B cell (primary cell): ENCODE measurements around the gene IRX4. TPM values are rescaled to one million over a fixed set of nuclear protein-coding genes. Genes with fewer than 3 reads are reported as not detected.

Source experiments
- ATAC-seq: fragments of 200-7000 bp; cut with Tn5 transposase; one replicate; pipeline ENCODE4 v1.10.0; 2021; ENCODE audit warnings: low read depth, mild to moderate bottlenecking, moderate number of reproducible peaks, moderate library complexity
- CTCF ChIA-PET: fragments of 350-600 bp; sonication (Branson Sonifier 250); formaldehyde crosslinking; loops from one replicate; lab custom pipeline; 2021; ENCODE audit warnings: antibody characterized with exemption, inconsistent platforms; lab: Charles Lee
- POLR2A ChIA-PET: fragments of 350-600 bp; sonication (Branson Sonifier 250); formaldehyde crosslinking; loops from one replicate; lab custom pipeline; 2021; ENCODE audit warnings: antibody characterized with exemption; lab: Charles Lee
- DNase-seq: peaks from one replicate; pipeline ENCODE4 v3.0.0; 2013
- H2AFZ ChIP-seq: 2 replicates; pipeline ENCODE4 v1.6.1; 2012; ENCODE audit warnings: mild to moderate bottlenecking, low read depth, low read length; ENCODE audit not compliant: insufficient read depth, poor library complexity, severe bottlenecking
- H3K27ac ChIP-seq, 2 donors: 1 replicate in 1 of 2; 2 replicates in 1 of 2; pipeline ENCODE4 v1.5.1; 2012 to 2013; ENCODE audit warnings: low read length in 2 of 2, mild to moderate bottlenecking in 2 of 2, moderate library complexity in 1 of 2
- H3K27me3 ChIP-seq, 4 experiments: fragments of 200-600 bp in 1 of 4; sonication (generic) in 1 of 4; replicated peaks in 1 of 4; 1 replicate in 2 of 4; 2 replicates in 2 of 4; pipeline versions ENCODE4 v1.6.1 to v1.7.0; 2013 to 2016; ENCODE audit warnings: low read length in 3 of 4, mild to moderate bottlenecking in 2 of 4, mixed read lengths in 1 of 4, moderate library complexity in 1 of 4; ENCODE audit not compliant: insufficient read depth in 4 of 4, control insufficient read depth in 3 of 4; ENCODE audit errors: control extremely low read depth in 1 of 4
- H3K36me3 ChIP-seq, 2 experiments: replicated peaks in 1 of 2; 1 replicate in 1 of 2; 2 replicates in 1 of 2; pipeline versions ENCODE4 v1.6.1 to v1.7.1; 2013; ENCODE audit warnings: low read length in 1 of 2; ENCODE audit not compliant: insufficient read depth in 2 of 2, control insufficient read depth in 1 of 2; ENCODE audit errors: control extremely low read depth in 1 of 2, extremely low read depth in 1 of 2
- H3K4me1 ChIP-seq, 2 donors: fragments of 200-600 bp in 1 of 2; sonication (generic) in 1 of 2; 1 replicate in 1 of 2; 2 replicates in 1 of 2; pipeline versions ENCODE4 v1.5.1 to v1.6.1; 2013 to 2017; ENCODE audit warnings: low read length in 2 of 2; ENCODE audit not compliant: control insufficient read depth in 2 of 2, insufficient read depth in 2 of 2
- H3K4me2 ChIP-seq: replicated peaks from 2 replicates; pipeline ENCODE3; 2012; ENCODE audit warnings: mild to moderate bottlenecking, low read depth, low read length; ENCODE audit not compliant: poor library complexity, severe bottlenecking
- H3K4me3 ChIP-seq, 5 experiments: fragments of 200-600 bp in 1 of 5; sonication (generic) in 1 of 5; 1 replicate in 3 of 5; 2 replicates in 2 of 5; pipeline versions ENCODE4 v1.5.1 to v1.7.0; 2011 to 2016; ENCODE audit warnings: low read length in 4 of 5, mild to moderate bottlenecking in 4 of 5, low read depth in 2 of 5, control low read depth in 1 of 5, moderate library complexity in 1 of 5; ENCODE audit not compliant: insufficient read depth in 1 of 5; ENCODE audit errors: control extremely low read depth in 1 of 5, extremely low read depth in 1 of 5
- H3K79me2 ChIP-seq: fragments of 200-600 bp; sonication (generic); one replicate; pipeline ENCODE4 v1.6.0; 2016; ENCODE audit warnings: low read length; ENCODE audit not compliant: control insufficient read depth, insufficient read depth
- H3K9ac ChIP-seq: fragments of 200-600 bp; sonication (generic); 2 replicates; pipeline ENCODE4 v1.6.1; 2017; ENCODE audit warnings: mild to moderate bottlenecking, low read length, moderate library complexity
- H3K9me3 ChIP-seq, 3 donors: one replicate each; pipeline versions ENCODE4 v1.6.1 to v1.7.1; 2013; ENCODE audit warnings: low read length in 2 of 3; ENCODE audit not compliant: control insufficient read depth in 2 of 3, insufficient read depth in 1 of 3; ENCODE audit errors: control extremely low read depth in 1 of 3
- H4K20me1 ChIP-seq: 2 replicates; pipeline ENCODE4 v1.6.0; 2012; ENCODE audit warnings: mild to moderate bottlenecking, low read length; ENCODE audit not compliant: insufficient read depth, control insufficient read depth, poor library complexity, severe bottlenecking
- H3K27ac Mint-ChIP-seq: one replicate; pipeline ENCODE4 v1.8.0; 2021; ENCODE audit warnings: mixed read lengths
- H3K27me3 Mint-ChIP-seq: one replicate; pipeline ENCODE4 v1.8.0; 2021; ENCODE audit warnings: mixed read lengths
- H3K4me1 Mint-ChIP-seq: one replicate; pipeline ENCODE4 v1.8.0; 2021; ENCODE audit warnings: mixed read lengths
- H3K4me3 Mint-ChIP-seq: one replicate; pipeline ENCODE4 v1.8.0; 2021; ENCODE audit warnings: mixed read lengths
- H3K9me3 Mint-ChIP-seq: one replicate; pipeline ENCODE4 v1.8.0; 2022; ENCODE audit warnings: mixed read lengths; ENCODE audit not compliant: insufficient read depth
- EZH2 ChIP-seq: IDR thresholded peaks from 2 replicates; pipeline ENCODE4 v1.6.1; 2012; ENCODE audit warnings: borderline replicate concordance, low read depth, mild to moderate bottlenecking, moderate library complexity, low read length; ENCODE audit not compliant: insufficient read depth, poor library complexity, severe bottlenecking
- WGBS: methylation state at CpG from one replicate; pipeline ENCODE4 v1.1.5; 2013; ENCODE audit warnings: missing lambda C conversion rate; ENCODE audit not compliant: insufficient coverage; 5-methylcytosine and 5-hydroxymethylcytosine counted together
- intact Hi-C: fragments of 100-400 bp; cut with micrococcal nuclease; formaldehyde crosslinking; loops from one replicate; pipeline ENCODE4 v1.10.0; 2022
- polyA plus RNA-seq: library from polyadenylated mRNA; depleted of rRNA; stranded (reverse); fragments of >200 nt; gene quantifications from 2 replicates; pipeline ENCODE4 v1.2.3, GENCODE V29; 2012
- total RNA-seq, 2 donors: library from RNA; stranded (reverse); fragments of 120-200 nt in 1 of 2; gene quantifications; 1 replicate in 1 of 2; 2 replicates in 1 of 2; pipeline versions ENCODE4 v1.2.3 to v1.2.4, GENCODE V29; 2013 to 2022
- TF ChIP-seq, protein P1 (sequence below): fragments of 200-600 bp; IDR thresholded peaks from one replicate; pipeline ENCODE4 v1.8.0; 2022; ENCODE audit warnings: antibody characterized with exemption, mild to moderate bottlenecking

IRX4 gene
- total and polyA plus RNA-seq, 2 donors (not counting 1 experiment from before 2014, with no cell fraction given) = not detected

DNA sequence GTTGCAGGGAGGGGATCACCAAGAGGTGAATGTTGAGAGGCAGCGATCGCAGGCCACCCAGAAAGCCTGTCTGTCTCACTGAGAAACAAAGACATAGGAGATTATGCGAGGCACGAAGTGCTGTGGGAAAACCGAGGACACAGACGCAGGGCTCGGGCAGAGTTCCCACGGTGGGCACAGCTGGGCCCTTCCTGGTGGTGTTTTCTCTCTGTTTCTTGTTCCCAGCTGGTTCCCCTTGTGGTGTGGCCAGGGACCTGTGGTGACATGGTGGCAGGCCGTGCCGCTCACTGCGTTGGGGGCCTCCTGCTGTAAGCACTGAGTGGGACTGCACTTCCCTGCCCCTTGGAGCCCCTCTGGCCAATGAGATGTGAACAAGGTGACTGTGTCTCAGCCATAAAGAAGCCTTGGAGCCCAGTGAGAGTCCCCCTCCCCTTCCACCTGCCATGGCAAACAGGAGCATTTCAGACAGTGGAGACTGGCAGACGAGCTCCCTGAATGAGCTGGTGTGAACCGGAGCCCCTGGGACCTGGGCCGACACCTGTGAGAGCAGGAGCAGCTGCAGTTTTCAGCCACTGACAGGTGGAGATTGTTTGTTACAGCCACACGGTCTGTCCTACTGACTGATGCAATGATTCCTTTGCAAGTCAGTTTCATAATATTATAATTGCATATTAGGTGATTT, 13.2 kb upstream of the IRX4 start:
- intact Hi-C loops = no loop called here
- TF ChIP-seq, protein P1, sequence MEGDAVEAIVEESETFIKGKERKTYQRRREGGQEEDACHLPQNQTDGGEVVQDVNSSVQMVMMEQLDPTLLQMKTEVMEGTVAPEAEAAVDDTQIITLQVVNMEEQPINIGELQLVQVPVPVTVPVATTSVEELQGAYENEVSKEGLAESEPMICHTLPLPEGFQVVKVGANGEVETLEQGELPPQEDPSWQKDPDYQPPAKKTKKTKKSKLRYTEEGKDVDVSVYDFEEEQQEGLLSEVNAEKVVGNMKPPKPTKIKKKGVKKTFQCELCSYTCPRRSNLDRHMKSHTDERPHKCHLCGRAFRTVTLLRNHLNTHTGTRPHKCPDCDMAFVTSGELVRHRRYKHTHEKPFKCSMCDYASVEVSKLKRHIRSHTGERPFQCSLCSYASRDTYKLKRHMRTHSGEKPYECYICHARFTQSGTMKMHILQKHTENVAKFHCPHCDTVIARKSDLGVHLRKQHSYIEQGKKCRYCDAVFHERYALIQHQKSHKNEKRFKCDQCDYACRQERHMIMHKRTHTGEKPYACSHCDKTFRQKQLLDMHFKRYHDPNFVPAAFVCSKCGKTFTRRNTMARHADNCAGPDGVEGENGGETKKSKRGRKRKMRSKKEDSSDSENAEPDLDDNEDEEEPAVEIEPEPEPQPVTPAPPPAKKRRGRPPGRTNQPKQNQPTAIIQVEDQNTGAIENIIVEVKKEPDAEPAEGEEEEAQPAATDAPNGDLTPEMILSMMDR = no peak
- no peak for TF ChIP-seq EZH2
- H3K27ac ChIP-seq = no peak overlapping the region
- no peak overlapping the region for H3K4me3 ChIP-seq
- DNase-seq (no peak), ATAC-seq (no peak)
- peaks cover 0 to 5% (median 1%) of the 10 kb centered on the region in 4 experiments for H3K27me3 ChIP-seq
- no peaks in the 10 kb centered on the region for H3K9me3 ChIP-seq
- H3K9ac ChIP-seq = no peak overlapping the region
- H3K4me1 Mint-ChIP-seq = no peaks in the 10 kb centered on the region
- no peak overlapping the region for H3K4me2 ChIP-seq
- no peaks in the 10 kb centered on the region for H3K36me3 ChIP-seq
- H3K4me1 ChIP-seq = no peaks in the 10 kb centered on the region
- ChIA-PET CTCF (no interaction called here), POLR2A (no interaction called here)
- no peak overlapping the region for H3K27ac Mint-ChIP-seq
- no peaks in the 10 kb centered on the region for H3K9me3 Mint-ChIP-seq
- no peaks in the 10 kb centered on the region for H3K79me2 ChIP-seq
- peaks cover 41% of the 10 kb centered on the region for H3K27me3 Mint-ChIP-seq
- H4K20me1 ChIP-seq = no peaks in the 10 kb centered on the region
- no peak overlapping the region for H3K4me3 Mint-ChIP-seq
- no peak overlapping the region for H2AFZ ChIP-seq
- WGBS = 84% methylated on average over 14 of the region's 15 CpGs

DNA sequence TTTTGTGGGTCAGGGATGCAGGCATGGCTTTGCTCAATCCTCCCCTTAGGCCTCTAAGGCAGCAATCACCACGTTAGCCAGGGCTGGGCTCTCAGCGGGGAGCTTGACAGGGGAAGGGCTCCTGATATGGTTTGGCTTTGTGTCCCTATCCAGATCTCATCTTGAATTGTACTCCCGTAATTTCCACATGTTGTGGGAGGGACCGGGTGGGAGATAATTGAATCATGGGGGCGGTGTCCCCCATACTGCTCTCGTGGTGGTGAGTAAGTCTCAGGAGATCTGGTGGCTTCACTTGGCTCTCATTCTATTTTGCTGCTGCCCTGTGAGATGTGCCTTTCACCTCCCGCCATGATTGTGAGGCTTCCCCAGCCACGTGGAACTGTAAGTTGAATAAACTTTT, 11.5 kb upstream of the IRX4 start:
- Histone ChIP-seq H3K27ac (no peak overlapping the region), H4K20me1 (no peaks in the 10 kb centered on the region), H3K79me2 (no peaks in the 10 kb centered on the region), H3K4me2 (no peak overlapping the region), H2AFZ (no peak overlapping the region), H3K27me3 (peaks cover 0 to 11% (median under 1%) of the 10 kb centered on the region in 4 experiments), H3K9me3 (no peaks in the 10 kb centered on the region), H3K36me3 (no peaks in the 10 kb centered on the region), H3K4me1 (no peaks in the 10 kb centered on the region), H3K4me3 (no peak overlapping the region), H3K9ac (no peak overlapping the region)
- no peaks in the 10 kb centered on the region for H3K9me3 Mint-ChIP-seq
- WGBS = 67% methylated on average over 5 of the region's 8 CpGs
- DNase-seq (no peak), ATAC-seq (no peak)
- H3K27me3 Mint-ChIP-seq = peaks cover 44% of the 10 kb centered on the region
- H3K4me1 Mint-ChIP-seq = no peaks in the 10 kb centered on the region
- intact Hi-C loops = no loop called here
- ChIA-PET POLR2A (no interaction called here), CTCF (no interaction called here)
- no peak overlapping the region for H3K27ac Mint-ChIP-seq
- TF ChIP-seq, protein P1 = no peak
- TF ChIP-seq EZH2 = no peak
- no peak overlapping the region for H3K4me3 Mint-ChIP-seq
